HG03432 (cell line): ENCODE results near the gene ITGA3.
A peak's percentile ranks its signal among the peaks of the same experiment; 100 is the strongest.

Experiments
- ATAC-seq: cut with Tn5 transposase; IDR thresholded peaks from one replicate; pipeline ENCODE4 v1.9.1; 2021; ENCODE audit warnings: mild to moderate bottlenecking, moderate library complexity; ENCODE audit not compliant: unreplicated experiment

The ITGA3 gene

GRCh38 chr17:50123649-50124349 is 67.9 kb downstream of the ITGA3 start:
- no peak for ATAC-seq

- no peak for ATAC-seq
Observed at GRCh38 chr17:50125420-50125997, 69.6 kb downstream of the ITGA3 start.

GRCh38 chr17:50127697-50128361 is 71.9 kb downstream of the ITGA3 start:
- ATAC-seq, result no peak

DNA sequence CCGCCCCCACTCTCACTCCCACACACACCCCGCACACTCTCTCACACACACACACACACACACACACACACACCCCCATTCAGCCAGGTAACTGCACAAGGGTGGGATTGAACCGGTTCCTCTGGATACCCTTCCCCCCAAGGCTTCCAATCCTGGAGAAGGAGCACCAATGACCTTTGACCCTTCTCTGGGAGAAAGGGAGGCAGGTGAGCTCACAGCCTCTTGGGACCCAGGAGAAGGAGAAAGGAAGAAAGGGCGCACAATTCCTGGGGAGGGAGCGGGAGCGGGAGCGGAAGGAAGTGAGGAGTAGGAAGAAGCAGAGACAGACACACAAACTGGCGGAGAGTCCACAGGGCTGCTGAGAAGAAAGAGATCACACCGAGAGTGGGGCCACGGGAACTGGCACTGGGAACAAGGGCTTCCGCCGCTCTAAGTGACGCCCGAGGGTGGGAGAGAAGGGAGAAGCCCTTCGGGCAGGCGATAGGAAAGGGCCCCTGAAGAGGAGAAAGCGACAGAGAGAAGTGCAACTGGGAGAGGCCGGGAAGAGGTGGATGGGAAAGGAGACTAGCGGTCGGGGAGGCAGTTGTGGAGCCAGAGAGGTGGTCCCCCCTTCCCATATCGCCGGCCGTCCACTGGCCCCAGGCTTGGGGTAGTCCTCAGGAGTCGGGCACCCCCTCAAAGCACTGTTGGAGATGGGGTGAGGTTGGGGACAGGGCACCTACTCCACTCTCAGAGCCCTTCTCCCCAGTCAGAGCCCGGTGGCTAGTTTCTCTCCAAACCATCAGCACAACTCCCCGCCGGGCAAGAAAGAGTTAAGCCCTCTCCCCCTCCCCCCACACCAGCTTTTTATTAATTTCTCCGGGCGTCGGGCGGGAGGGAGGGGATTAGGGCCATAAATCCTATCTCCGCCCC is 72.8 kb downstream of the ITGA3 start:
- no peak for ATAC-seq

- no peak for ATAC-seq
Observed at GRCh38 chr17:50129353-50129727, 73.4 kb downstream of the ITGA3 start.

GRCh38 chr17:50129728-50130558 is 74.0 kb downstream of the ITGA3 start, which contains the start of gene SAMD14:
SAMD14 (minus strand) TSS chr17:50130160; CDS start chr17:50124959, 5,201 bp downstream.
- ATAC-seq, result peak; percentile 49

- no peak for ATAC-seq
Observed at GRCh38 chr17:50130559-50131305, 74.8 kb downstream of the ITGA3 start.

GRCh38 chr17:50132104-50132794 is 76.3 kb downstream of the ITGA3 start:
- ATAC-seq, result no peak

GRCh38 chr17:50133028-50133768 is 77.3 kb downstream of the ITGA3 start:
- no peak for ATAC-seq

GRCh38 chr17:50133769-50134099 is 77.8 kb downstream of the ITGA3 start:
- ATAC-seq, result no peak

DNA sequence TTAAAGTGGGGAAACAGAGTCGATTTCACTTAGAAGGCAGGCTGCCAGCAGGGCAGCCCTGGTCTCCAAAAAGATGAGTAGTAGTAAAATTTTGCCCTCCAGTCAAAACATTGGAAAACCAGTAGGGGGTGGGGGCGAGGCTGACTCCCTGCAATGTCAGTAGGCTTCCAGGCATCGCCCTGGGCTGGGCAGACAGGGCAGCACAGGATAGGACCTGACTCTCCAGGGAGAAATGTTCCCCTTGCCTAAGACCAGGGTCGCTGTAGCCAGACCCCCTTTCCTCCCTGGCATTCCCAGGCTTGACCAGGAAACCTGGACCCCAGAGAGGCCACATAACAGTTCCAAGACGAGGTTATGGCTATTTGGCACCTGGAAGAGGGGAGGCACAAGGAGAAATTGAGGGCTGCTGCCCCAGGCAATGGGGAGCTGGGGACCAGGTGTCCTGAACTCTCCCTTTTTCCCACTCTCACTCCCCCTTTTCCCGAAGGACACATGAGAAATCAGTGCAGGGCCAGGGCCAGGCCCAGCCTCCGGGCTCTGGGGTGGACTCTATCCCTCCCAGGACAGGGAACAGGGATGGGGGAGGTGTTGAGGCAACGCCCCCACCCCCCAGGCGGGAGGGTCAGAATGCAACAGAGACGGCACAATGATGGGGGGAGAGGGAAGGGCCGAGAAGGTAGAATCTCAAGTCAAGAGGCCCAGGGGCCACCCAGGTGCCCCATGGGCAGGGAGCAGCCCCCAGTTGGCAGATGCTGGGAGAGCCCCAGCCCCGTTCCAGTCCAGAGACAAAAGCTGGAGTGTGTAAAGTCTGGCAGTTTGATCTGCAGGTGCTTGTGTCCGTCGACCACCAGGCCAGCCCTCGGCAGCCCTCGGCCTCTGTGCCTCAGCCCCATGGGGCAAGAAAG is 78.5 kb downstream of the ITGA3 start:
- ATAC-seq, result no peak

DNA sequence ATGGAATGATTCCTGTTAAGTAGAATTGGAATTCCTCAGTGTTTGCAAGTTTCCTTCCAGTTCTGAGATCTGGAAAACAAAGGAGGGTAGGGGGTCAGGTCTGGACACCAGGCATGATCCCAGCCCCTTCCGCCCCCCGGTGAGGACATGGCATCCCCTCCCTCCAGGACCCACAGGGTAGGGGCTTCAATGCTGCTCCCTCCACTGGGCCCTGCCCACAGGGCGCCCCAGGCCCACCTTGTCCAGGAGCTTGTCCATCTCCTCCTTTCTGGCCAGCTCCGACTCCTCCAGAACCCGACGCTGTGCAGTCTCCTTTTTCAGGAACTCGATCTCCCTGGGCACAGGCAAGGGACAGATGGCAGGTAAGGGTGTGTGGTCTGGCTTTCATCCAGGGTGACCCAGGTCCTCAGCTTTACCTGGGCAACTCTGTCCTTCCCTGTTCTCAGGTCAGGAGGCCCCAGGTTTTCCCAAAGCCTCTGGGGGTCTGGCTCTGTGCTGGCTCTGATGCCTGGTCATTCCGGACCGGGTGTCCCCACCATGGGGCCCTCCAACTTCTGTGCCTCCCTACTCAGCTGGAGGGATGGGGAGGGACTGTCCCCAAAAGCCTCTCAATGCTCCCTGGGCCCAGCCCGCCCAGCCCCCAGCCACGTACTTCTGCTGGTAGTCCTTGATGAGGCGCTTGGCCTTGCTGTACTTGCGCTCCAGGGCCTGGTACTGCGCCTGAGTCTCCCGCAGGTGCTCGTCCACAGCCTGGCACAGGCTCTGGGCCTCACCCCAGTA is 79.6 kb downstream of the ITGA3 start:
- ATAC-seq, result no peak

DNA sequence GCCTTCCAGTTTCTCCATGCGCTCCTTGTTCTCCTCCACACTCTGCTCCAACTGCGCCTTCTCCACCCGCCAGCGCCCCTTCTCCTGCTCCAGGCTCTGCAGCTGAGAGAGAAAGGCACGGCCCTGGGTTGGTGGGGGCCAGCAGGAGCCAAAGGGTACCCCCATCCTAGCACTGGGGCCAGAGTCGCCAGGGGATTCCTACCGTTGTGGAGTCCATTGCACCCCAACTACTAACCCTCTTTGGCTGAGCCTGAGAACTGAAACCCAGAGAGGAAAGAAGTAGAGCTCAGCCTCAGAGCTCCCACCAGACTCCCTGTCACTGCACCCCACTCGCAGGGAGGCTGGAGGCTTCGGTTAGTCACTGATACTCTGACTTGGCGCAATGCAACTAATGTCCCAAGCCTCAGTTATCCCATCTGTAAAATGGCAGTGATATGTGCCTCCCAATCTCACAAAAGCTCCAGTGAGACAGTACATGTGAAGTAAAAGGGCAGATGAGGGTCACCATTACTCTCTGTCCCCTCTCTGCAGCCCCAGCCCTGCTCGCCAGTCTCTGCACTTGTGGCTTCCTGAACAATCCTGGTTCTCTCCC is 80.3 kb downstream of the ITGA3 start:
- no peak for ATAC-seq

GRCh38 chr17:50137042-50137441 is 81.1 kb downstream of the ITGA3 start:
- no peak for ATAC-seq

DNA sequence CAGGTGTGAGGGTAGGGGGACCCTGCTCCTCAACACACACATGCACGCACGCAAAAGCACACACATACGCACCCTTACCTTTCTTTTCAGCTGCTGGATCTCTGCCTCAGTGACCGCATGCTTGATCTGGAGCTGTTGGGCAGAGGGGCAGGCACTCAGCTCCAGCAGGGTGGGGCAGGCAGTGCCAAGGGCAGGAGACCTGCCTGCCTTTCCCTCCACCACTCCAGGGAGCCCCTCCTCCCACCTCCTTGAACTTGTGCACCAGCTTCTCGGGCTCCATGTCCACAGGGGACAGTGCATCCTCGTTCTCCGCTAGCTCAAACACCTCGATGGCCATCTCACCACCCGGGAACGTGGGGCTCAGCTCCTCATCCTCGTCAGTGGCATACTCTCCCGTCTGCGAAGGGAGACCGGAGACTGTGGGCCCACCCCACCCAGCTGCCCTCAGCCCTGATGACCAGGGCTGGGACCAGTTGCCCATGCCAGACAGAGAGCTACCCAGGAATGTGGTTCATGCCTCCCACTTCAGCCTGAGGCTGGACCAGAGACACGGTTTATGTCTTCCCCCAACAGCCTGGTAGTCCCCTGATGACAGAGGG is 83.4 kb downstream of the ITGA3 start:
- ATAC-seq, result no peak
